ENCODE data around the gene P4HB.

DNA sequence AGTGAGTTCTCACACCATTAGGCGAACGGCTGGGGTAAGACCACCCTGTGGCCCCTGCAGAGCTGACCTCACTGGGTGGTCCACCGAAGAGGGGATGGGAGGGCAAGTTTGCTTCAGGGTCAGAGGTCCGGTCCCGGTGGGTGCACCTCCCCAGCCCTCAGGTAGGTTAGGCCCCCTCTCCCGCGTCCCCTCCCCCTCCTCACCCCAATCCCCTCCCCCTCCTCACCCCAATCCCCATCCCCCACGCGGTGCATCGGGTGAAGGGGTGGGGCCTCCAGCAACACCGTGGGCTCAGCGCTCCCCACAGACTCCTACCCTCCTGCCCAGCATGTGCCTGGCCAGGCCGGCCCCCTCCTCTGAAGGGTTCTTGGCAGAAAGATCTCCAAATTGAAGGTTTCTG is 40.6 kb downstream of the P4HB start:
- TF ChIP-seq POLR2A (IDR thresholded peaks at IDR 0.05; ENCODE audit: low read length) (no peak), GATA1 (IDR thresholded peaks at IDR 0.05; ENCODE audit: low read depth, low read length) (no peak)
